Activated CD4-positive, alpha-beta T cell treated with anti-CD3 and anti-CD28 coated beads, Interleukin-10, Interleukin-2, amounts not matched to agents 100 ng/mL and 50 ng/mL, durations not matched to agents 16 hours and 8 hours (primary cell): Measurements from ENCODE around the gene STK11.
"Not testable (repeated sequence)": the region's sequence is repeated elsewhere in the genome, so short reads cannot be mapped to it uniquely, and the experiment has no call there.

Experiments used
- DNase-seq: peaks from one replicate; pipeline ENCODE4 v3.0.0-alpha.2; 2020

Gene STK11

DNA sequence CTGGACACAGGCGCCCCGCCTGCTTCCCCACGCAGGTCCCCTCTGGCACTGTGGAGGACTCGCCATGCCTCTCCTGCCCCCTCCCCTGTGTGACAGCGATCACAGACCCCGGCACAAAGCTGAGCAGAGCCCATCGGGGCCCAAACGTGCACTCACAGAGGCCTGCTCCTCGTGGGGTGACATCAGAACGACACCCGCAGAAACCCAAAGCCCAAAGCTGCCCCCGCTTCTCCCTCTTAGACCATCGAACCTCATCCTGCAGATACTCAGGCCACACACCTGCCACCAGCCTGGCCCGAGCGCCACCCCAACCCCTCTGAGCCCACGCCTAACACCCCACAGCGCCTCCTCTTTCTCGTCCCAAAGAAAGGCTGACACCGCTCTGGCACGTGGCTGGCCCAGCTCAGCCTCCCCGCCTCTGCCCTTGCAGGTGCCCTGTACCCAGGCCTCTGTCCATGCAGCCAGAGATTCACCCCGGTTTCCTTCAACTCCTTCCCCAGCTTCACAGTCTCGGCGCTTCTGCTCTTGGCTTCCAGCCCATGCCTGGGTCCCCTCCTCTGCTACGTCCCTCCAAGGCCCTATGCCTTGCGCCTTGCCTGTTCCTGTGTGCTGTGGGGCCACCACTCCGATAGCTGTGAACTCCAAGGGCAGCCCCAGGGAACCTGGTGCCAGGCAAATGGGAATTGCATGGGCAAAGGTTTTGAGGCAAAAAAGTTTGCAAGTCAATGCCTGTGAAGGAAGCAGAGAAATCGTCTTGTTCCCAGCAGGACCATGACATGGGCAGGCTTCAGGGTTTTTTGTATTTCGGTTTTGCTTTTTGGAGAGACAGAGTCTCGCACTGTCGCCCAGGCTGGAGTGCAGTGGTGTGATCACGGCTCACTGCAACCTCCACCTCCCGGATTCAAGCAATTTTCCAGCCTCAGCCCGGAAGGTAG lies 33.1 kb downstream of the STK11 start:
- no peak for DNase-seq

DNA sequence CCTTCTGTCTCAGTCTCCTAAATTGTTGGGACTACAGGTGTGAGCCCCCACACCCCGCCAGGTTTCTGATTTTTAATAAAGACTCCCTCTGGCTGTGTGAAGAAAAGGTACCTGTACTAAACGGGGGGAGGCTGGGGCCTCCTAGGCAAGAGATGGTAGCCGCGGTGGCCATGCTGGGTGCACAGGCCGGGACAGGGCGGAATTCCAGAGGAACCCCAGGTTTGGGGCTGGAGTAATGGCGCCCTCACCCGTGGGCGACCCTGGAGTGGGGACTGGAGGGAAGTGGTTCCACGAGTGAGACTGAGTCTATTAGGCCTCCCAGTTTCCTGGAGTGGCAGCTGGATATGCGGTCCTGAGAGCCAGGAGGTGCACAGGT lies 33.8 kb downstream of the STK11 start:
- DNase-seq, result no peak

DNA sequence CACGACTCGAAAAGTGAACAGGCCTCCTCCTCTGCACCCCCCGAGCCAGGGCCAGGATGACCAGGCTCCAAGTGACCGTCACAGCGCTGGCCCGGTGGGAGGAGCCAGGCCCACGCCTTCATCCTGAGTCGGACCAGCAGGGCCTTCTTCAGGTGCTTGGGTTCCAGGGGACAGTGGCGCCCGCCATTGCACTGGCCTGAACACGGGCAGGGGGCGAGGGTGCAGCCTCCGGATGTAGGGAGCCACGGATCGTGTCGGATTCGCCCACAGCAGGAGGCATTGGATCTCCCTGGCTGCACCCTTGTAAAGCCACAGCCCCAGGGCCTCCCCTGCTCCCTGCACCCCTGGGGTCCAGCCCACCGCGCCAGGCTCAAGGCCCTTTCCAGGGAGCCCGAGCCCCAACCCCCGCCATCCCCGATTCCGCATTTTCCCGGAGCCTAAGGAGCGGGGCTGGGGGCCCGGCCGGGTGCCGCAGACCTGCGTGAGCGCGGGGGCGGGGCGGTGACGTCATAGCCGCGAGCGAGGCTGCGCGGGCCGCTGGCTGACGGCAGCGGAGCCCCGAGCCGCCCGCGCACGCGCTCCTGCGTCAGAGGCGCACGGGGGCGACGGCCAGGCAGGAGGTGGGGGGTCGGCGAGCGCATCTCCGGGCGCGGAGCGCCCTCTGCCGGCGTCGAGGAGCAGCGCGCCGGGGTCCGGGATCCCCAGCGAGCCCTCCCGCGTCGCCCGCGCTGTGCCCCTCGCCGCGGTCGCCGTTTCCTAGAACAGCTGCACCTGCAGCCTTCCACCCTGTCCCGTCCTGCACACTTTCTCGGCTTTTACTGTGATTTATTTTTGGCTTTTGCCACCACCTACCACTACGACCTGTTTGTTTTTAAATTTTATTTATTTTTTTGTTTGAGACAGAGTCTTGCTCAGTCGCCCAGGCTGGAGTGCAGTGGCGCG lies 34.5 kb downstream of the STK11 start:
- DNase-seq, result peak; percentile 96

DNA sequence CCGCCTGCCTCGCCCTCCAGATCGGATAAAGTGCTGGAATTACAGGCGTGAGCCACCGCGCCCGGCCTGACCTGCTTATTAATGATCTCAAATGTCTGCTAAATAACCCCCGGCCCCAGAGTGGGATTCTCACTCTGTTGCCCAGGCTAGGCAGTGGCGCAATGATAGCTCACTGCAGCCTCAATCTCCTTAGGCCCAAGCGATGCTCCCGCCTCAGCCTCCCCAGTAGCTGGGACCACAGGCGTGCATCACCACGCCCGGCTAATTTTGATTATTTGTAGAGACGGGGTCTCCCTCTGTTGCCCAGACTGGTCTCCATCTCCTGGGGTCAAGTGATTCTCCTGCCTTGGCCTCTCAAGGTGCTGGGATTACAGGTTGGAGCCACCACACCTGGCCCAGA lies 35.3 kb downstream of the STK11 start:
- DNase-seq, result no peak

- peak; percentile 97 for DNase-seq
Observed at GRCh38 chr19:1241417-1242095, 36.0 kb downstream of the STK11 start, which contains the start of gene ATP5F1D. ATP5F1D (plus strand) TSS chr19:1241751; CDS start chr19:1241851, 100 bp downstream.

- DNase-seq, result peak; percentile 87
Observed at GRCh38 chr19:1243768-1244692, 38.5 kb downstream of the STK11 start.

- DNase-seq, result peak; percentile 30
Observed at GRCh38 chr19:1244693-1245451, 39.3 kb downstream of the STK11 start.

- no peak for DNase-seq
Observed at GRCh38 chr19:1245494-1246264, 40.1 kb downstream of the STK11 start.

GRCh38 chr19:1246265-1247087 lies 40.9 kb downstream of the STK11 start:
- DNase-seq, result not testable (repeated sequence)

DNA sequence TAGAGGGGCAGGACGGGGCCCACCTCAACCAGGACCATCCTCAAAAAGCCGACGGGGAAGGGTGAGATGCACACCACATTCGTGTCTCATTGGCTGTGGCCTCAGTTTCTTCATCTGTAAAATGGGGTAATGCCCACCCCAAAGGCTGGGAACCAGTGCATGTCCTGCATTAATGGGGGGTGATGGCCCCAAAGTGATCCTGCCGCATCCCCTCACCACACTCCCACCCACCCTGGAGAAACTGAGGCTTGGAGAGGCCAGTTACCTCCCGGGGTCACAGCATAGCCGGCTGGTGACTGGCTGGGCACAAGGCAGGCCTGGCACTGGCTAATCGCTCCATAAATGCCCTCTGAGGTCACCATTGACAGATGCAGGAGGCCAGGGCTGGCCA lies 42.2 kb downstream of the STK11 start:
- DNase-seq, result no peak

DNA sequence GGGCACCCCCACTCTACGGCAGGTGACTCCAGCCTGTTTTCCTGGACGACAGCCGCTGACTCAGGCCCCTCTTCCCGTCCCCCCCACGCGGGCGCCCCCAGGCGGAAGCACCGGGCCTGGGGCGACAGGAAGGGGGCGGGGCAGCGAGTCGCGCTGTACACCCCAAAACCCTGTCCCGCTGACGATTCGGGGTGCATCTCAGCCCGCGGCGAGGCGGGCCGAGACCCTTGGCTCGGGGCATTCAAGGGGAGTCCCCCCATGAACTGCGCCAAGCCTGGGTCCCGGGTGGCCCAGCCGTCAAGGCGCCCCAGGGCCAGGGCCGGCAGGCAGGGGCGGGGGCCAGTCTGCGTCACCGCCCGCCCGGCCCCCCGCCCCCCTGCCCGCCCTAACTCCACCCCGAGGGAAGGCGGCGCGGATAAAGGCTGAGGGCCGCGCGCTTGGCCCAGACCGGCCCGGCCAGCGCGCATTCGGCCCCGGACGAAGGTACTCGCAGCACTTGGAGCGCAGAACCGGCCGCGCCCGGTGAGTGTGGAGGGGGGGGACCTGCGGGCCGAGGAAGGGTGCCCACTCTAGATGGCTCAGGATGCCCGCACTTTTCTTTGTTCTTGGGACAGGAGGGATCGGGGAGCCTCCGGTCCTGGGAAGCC lies 42.7 kb downstream of the STK11 start, which contains the start of gene MIDN:
MIDN (plus strand) TSS at position 445 of the 647 bp plus-strand sequence. CDS start 1,714 bp downstream, outside the sequence.
- peak; percentile 81 for DNase-seq

- DNase-seq, result peak; percentile 79
Observed at GRCh38 chr19:1248786-1249297, 43.3 kb downstream of the STK11 start.

DNA sequence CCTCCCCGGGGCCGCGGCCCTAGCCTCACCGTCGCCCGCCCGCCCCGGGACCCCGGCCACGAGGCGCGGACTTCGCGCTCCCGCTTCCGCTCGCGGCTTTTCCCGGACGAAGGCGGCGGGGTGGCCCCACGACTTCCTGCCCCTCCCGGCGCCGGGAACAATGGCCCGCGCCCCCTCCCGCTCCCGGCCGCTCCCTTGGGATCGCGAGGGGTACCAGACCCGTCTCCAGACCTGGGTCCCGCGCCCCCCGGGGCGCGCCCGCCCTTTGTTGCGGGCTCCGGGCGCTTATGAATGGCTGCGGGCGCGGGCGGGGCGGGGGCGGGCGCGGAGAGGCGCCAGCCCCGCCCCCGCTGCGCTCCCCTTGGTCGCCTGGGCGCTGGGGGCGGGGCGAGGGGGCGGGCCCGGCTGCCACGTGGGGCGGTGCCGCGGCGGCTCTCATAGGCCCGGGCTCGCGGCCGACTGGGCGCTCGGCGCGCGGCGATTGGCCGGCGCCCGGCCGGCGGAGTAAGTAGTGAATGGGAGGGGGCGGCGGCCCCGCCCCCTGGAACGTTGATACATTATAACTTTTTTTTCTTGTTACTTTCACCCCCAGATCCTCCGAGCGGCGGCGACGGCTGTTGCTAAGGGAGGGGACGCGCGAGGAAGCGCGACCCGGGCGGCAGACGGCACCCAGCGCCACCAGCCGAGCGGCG lies 43.9 kb downstream of the STK11 start:
- peak; percentile 96 for DNase-seq

- DNase-seq, result no peak
Observed at GRCh38 chr19:1249990-1250436, 44.4 kb downstream of the STK11 start.

DNA sequence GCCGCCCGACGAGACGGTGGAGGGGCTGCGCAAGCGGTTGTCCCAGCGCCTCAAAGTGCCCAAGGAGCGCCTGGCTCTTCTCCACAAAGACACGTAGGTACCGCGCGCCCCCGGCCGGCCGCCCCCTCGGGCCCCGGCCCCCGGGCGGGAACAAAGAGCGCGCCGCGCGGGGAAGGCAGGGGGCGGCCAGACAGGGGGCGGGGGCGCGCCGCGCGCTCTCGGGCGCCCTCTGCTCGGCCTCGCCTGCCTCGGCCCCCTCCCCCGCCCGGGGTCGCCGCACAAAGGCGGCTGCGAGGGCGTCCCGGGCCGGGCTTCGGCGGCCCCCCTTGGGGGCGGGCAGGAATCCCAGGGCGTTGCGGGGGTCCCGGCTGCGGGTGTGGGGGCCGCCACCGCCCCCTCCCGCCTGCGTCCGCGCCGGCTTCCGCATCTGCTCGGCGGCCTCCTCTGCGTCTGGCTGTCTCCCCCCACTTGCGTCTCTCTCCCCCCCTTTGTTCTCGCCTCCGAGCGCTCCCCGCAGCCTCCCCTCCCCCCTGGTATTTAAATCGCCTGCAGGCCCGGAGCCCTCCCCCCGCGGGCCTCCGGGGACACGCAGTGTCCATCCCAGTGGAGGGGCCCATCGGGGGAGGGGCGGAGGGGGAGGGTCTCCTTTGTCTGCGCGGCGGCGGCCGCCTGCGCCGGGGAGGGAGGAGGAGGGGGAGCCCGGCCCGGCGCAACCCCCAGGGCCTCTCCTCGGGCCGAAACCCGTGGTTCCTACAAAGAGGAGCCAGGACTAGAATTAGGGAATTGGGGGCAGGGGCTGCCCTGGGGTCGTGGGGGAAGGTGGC lies 45.1 kb downstream of the STK11 start:
- DNase-seq, result peak; percentile 44
